AG08395 (cell line): Measurements from ENCODE around the gene TNK1.

ENCODE experiments used
- DNase-seq: peaks from one replicate; pipeline ENCODE4 v3.0.0; 2012; ENCODE audit warnings: mixed read lengths, low spot score

The TNK1 gene

GRCh38 chr17:7391307-7391706 is 10.4 kb downstream of the TNK1 start:
- no peak for DNase-seq

- DNase-seq, result no peak
Observed at GRCh38 chr17:7392696-7393612, 12.1 kb downstream of the TNK1 start.

- DNase-seq, result peak; percentile 35
Observed at GRCh38 chr17:7393613-7394451, 12.9 kb downstream of the TNK1 start.

GRCh38 chr17:7394452-7395191 is 13.7 kb downstream of the TNK1 start, which contains the start of gene PLSCR3:
Gene PLSCR3 (minus strand): TSS chr17:7394525. CDS start chr17:7394110, 415 bp downstream.
- peak; percentile 92 for DNase-seq

GRCh38 chr17:7396147-7396546 is 15.3 kb downstream of the TNK1 start:
- DNase-seq, result no peak

GRCh38 chr17:7398612-7399011 is 17.7 kb downstream of the TNK1 start:
- no peak for DNase-seq

GRCh38 chr17:7403043-7403726 is 22.3 kb downstream of the TNK1 start:
- peak; percentile 25 for DNase-seq

GRCh38 chr17:7403727-7403976 is 22.8 kb downstream of the TNK1 start:
- DNase-seq, result peak; percentile 84

- peak; percentile 98 for DNase-seq
Observed at GRCh38 chr17:7403977-7404736, 23.3 kb downstream of the TNK1 start, which contains the start of gene TMEM256. Gene TMEM256 (minus strand): TSS chr17:7404097. CDS start chr17:7404084, 13 bp downstream.

- peak; percentile 73 for DNase-seq
Observed at GRCh38 chr17:7404737-7405349, 24.0 kb downstream of the TNK1 start.

- no peak for DNase-seq
Observed at GRCh38 chr17:7405350-7406234, 24.7 kb downstream of the TNK1 start.

- no peak for DNase-seq
Observed at GRCh38 chr17:7406235-7406825, 25.4 kb downstream of the TNK1 start.

- DNase-seq, result no peak
Observed at GRCh38 chr17:7407082-7407481, 26.2 kb downstream of the TNK1 start.

GRCh38 chr17:7407485-7408251 is 26.8 kb downstream of the TNK1 start, which contains the start of gene NLGN2:
Gene NLGN2 (plus strand): TSS chr17:7407845. CDS start chr17:7408256, 411 bp downstream.
- DNase-seq, result no peak

GRCh38 chr17:7408252-7408727 is 27.4 kb downstream of the TNK1 start:
- DNase-seq, result no peak

GRCh38 chr17:7408863-7409262 is 28.0 kb downstream of the TNK1 start:
- DNase-seq, result no peak

- DNase-seq, result no peak
Observed at GRCh38 chr17:7409716-7410115, 28.8 kb downstream of the TNK1 start.
